Adrenal gland (tissue), 5 donors: ENCODE results near the gene AFTPH.

Experiments used
- POLR2A ChIP-seq, 2 donors: fragments of 450-650 bp; IDR thresholded peaks; one replicate each; pipeline ENCODE4 v1.6.1; 2017; ENCODE audit warnings: antibody characterized with exemption in 2 of 2, mild to moderate bottlenecking in 2 of 2, moderate library complexity in 1 of 2
- TF ChIP-seq, protein P1 (sequence below), 6 experiments: fragments of 450-650 bp in 4 of 6; fragments of 200-600 bp in 2 of 6; sonication (generic) in 1 of 6; IDR thresholded peaks; 1 replicate in 5 of 6; 2 replicates in 1 of 6; pipeline versions ENCODE4 v1.5.1 to v1.8.0; 2016 to 2021; ENCODE audit warnings: antibody characterized with exemption in 6 of 6, mild to moderate bottlenecking in 2 of 6, moderate library complexity in 1 of 6
- donor health status: DM: no; HTN: no; CAD: no.

GRCh38 chr2:64492272-64492671 is 31.9 kb upstream of the AFTPH start:
- TF ChIP-seq, protein P1, sequence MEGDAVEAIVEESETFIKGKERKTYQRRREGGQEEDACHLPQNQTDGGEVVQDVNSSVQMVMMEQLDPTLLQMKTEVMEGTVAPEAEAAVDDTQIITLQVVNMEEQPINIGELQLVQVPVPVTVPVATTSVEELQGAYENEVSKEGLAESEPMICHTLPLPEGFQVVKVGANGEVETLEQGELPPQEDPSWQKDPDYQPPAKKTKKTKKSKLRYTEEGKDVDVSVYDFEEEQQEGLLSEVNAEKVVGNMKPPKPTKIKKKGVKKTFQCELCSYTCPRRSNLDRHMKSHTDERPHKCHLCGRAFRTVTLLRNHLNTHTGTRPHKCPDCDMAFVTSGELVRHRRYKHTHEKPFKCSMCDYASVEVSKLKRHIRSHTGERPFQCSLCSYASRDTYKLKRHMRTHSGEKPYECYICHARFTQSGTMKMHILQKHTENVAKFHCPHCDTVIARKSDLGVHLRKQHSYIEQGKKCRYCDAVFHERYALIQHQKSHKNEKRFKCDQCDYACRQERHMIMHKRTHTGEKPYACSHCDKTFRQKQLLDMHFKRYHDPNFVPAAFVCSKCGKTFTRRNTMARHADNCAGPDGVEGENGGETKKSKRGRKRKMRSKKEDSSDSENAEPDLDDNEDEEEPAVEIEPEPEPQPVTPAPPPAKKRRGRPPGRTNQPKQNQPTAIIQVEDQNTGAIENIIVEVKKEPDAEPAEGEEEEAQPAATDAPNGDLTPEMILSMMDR (IDR thresholded peaks at IDR 0.05) = no peak
- no peak for TF ChIP-seq POLR2A (IDR thresholded peaks at IDR 0.05)
